Kidney tubule cell (primary cell): Measurements from ENCODE around the gene CNN2.
A peak's percentile ranks its signal among the peaks of the same experiment; 100 is the strongest.

ENCODE experiments used
- DNase-seq: peaks from one replicate; pipeline ENCODE4 v3.0.0-alpha.2; 2018; ENCODE audit warnings: low spot score

CNN2 gene

DNA sequence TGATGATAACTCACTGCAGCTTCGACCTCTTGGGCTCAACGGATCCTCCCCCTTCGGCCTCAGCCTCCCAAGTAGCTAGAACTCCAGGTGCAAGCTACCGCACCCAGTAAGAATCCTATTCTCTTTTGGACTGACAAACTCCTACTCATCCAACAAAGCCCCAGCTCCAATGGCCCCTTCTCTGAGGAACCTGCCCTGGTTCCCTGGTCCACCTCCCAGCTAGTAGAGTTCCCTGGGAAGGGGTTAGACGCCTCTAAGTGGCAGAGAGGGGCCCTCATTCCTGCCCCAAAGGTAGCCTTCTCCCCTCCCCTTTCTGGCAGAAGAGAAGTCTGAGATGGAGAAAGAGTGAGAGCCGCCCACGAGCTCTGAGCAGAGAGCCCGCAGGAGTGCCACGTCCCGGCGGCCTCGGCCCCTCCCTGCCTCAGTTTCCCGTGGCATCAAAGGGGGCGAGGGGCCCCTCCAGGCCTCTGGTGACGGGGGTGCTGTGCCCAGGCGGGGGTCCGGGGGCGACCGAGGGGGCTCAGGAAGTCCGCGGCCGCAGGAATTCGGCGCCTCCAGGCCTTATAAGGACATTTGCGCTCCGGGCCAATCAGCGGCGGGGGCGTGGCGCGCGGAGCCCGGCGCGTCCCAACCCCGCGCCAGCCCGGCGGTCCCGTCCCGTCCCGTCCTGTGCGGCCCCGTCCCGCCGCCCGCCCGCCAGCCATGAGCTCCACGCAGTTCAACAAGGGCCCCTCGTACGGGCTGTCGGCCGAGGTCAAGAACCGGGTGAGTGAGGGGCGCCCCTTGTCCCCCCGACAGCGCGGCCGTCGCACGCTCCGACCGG, at the start of gene CNN2:
TSS of gene CNN2 (plus strand) at position 649 of the 823 bp plus-strand sequence. CDS start at position 703, 54 bp downstream.
- DNase-seq = peak; percentile 80

DNA sequence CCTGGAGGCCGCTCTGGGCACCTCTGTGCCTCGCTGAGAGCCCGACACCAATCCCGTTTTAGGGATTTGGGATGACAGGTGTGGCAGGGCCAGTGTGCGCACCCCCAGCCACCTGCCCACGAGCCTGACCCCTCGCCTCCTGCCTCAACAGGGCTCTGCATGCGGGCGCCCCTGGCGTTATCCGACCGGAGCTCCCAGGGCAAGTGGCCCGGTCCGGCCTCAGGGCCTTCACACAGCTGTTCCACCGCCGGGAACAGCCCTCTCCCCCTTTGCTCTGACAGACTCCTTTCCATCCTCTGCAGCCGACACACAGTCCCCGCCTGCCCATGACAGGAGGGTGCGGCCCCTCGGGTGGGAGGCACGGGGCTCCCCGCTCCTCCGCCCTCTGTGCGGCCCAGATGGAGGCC, 49.3 kb upstream of the CNN2 start:
- no peak for DNase-seq

- peak; percentile 31 for DNase-seq
Observed at GRCh38 chr19:979318-979741, 47.1 kb upstream of the CNN2 start.

GRCh38 chr19:980133-980998, 46.0 kb upstream of the CNN2 start:
- peak; percentile 62 for DNase-seq

- peak; percentile 67 for DNase-seq
Observed at GRCh38 chr19:982567-983170, 43.7 kb upstream of the CNN2 start.

DNA sequence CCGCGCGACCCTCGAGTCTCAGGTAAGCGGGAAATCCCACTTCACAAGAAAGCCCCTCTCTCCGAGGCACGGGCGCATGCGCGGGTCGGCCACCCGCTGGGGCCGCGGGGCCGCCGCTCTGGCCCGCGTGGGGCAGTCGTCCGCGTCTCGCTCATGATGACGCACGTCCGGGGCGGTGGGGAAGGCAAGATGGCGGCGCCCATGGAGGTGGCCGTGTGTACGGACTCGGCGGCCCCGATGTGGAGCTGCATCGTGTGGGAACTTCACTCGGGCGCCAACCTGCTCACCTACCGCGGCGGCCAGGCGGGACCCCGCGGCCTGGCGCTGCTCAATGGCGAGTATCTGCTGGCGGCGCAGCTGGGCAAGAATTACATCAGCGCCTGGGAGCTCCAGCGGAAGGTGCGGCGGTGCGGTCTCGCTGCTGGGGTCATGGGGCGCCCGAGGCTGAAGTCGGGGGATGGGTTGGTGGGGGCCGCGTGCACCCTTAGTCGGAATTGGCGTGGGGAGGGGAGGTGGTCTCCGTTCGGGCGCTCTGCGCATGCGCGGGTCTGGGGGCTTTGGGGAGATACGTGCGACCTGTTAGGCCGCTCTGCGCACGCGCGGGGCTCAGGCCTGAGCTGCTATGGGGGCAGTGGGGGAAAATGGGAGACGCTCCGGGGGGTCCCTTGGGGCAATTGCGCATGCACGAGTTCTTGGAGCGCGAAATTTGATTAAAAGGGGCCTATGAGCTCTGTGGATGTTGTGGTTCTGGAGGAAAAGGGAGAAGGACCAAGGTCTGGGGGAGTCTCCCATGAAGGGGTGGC, 42.0 kb upstream of the CNN2 start, which contains the start of gene WDR18:
TSS of gene WDR18 (plus strand) at position 181 of the 803 bp plus-strand sequence. CDS start at position 190, 9 bp downstream.
- DNase-seq = peak; percentile 90

DNA sequence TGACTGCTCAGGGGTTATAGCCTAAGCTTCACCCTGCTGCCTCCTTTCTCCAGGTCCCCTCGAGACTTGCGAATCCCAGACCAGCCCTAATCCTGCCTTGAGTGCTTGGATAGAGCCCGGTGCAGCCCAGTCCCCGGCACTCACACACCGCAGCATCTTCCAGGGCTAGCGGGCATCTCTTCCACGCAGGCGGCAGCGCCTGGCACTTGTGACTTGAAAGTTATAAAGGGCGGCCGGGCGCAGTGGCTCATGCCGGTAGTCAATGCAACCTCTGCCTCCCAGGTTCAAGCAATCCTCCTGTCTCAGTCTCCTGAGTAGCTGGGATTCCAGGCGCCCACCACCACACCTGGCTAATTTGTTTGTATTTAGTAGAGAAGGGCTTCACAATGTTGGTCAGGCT, 40.3 kb upstream of the CNN2 start:
- no peak for DNase-seq

- DNase-seq = no peak
Observed at GRCh38 chr19:988081-988480, 38.3 kb upstream of the CNN2 start.

DNA sequence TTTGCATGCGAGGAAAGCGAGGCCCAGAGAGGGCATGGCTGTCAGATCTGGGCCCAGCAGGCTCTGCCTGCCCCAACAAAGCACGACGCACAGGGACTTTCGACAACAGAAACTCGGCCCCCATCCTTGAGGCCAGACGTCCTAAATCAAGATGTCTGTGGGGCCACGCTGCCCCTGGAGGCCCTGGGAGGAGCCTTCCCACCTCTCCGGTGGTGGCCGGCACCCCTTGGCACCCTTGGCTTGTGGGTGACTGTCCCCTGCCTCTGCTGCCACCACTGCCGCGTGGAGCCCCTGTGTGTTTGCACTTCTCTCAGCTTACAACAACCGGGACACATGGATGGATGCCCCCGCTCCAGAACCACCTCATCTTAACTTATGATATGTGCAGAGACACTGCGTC, 37.9 kb upstream of the CNN2 start:
- DNase-seq = no peak

- no peak for DNase-seq
Observed at GRCh38 chr19:989381-990081, 36.9 kb upstream of the CNN2 start.

- DNase-seq = no peak
Observed at GRCh38 chr19:990119-990571, 36.3 kb upstream of the CNN2 start.

DNA sequence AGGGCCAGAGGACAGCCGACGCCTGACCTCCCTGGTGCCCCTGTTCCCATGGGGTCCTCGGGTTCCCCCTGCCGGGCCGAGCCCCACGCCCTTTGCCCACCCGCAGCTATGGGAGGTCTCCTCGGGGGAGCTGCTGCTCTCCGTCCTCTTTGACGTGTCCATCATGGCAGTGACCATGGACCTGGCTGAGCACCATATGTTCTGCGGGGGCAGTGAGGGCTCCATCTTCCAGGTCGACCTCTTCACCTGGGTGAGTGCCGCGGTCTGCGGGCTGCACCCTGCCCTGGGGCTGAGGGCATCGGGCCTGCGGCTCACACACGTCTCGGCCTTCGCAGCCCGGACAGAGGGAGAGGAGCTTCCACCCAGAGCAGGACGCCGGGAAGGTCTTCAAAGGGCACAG, 35.7 kb upstream of the CNN2 start:
- no peak for DNase-seq

DNA sequence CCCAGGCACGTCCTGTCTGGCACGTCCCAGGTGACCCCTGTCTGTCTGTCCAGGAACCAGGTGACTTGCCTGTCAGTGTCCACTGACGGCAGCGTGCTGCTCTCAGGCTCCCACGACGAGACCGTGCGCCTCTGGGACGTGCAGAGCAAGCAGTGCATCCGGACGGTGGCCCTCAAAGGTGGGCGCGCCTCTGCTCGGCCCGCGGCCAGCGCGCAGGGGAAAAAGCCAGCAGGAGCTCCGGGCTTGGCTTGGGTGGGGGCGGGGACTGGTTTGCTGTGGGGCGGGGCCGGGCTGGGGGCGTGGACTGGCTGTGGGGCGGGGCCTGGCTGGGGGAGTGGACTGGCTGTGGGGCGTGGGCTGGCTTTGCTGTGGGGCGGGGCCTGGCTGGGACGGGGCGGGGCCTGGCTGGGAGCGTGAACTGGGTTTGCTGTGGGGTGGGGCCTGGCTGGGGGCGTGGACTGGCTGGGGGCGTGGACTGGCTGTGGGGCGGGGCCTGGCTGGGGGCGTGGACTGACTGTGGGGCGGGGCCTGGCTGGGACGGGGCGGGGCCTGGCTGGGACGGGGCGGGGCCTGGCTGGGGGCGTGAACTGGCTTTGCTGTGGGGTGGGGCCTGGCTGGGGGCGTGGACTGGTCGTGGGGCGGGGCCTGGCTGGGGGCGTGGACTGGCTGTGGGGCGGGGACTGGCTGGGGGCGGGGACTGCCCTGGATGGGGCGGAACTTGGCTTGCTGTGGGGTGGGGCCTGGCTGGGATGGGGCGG, 35.1 kb upstream of the CNN2 start:
- DNase-seq = peak; percentile 17

GRCh38 chr19:991932-992669, 34.3 kb upstream of the CNN2 start:
- DNase-seq = no peak

- no peak for DNase-seq
Observed at GRCh38 chr19:992670-993055, 33.7 kb upstream of the CNN2 start.

GRCh38 chr19:993361-993830, 33.0 kb upstream of the CNN2 start:
- DNase-seq = no peak

DNA sequence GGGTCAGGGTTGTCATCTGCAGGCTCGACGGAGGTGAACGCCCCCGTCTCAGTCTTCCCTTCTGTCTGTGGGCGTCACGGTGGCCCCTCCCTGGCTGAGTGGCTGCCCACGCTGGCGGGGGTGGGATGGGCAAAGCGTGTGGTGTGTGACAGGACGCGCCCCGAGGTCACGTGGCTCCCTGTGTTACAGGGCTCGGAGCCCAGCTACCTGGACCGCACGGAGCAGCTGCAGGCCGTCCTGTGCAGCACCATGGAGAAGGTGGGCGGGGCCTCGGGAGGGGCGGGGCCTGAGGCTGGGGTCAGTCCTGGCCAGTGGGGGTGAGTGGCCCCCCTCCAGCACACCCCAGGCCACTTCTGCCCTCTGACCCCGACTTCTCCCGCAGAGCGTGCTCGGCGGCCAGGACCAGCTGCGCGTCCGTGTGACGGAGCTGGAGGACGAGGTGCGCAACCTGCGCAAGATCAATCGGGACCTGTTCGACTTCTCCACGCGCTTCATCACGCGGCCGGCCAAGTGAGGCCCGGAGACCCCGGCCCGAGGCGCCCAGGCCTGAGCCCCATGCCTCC, 32.5 kb upstream of the CNN2 start:
- no peak for DNase-seq

- no peak for DNase-seq
Observed at GRCh38 chr19:994516-994915, 31.9 kb upstream of the CNN2 start.
